Caco-2 (cell line): Measurements from ENCODE around the gene BBS7. TPM values are rescaled to one million over a fixed set of nuclear protein-coding genes. Genes with fewer than 3 reads are reported as not detected.

Source experiments
- BruUV-seq: library from RNA; stranded (reverse); fragments of 400-500 nt; replicated peaks from 2 replicates; lab custom pipeline; 2021; lab: Mats Ljungman, UMichigan
- CTCF ChIA-PET: fragments of 300-600 bp; sonication (Branson Sonifier 250); formaldehyde crosslinking; loops from one replicate; lab custom pipeline; 2022; ENCODE audit warnings: antibody characterized with exemption; lab: Charles Lee
- POLR2A ChIA-PET: fragments of 300-600 bp; sonication (Branson Sonifier 250); formaldehyde crosslinking; loops from one replicate; lab custom pipeline; 2022; ENCODE audit warnings: antibody characterized with exemption; lab: Charles Lee
- DNase-seq, 2 experiments: peaks; one replicate each; pipeline versions ENCODE4 v3.0.0 to v3.0.0-alpha.2; 2020 to 2022
- H3K27me3 ChIP-seq: replicated peaks from 2 replicates; pipeline ENCODE4 v1.6.0; 2011; ENCODE audit warnings: low read length; ENCODE audit not compliant: control insufficient read depth, insufficient read depth
- H3K36me3 ChIP-seq: 2 replicates; pipeline ENCODE4 v1.5.1; 2011; ENCODE audit warnings: low read length; ENCODE audit not compliant: control insufficient read depth, insufficient read depth
- H3K4me1 ChIP-seq: fragments of 250-450 bp; sonication (Bioruptor Pico); 2 replicates; pipeline ENCODE4 v1.5.1; 2020; ENCODE audit warnings: mild to moderate bottlenecking
- H3K4me3 ChIP-seq: 2 replicates; pipeline ENCODE4 v1.5.1; 2011; ENCODE audit warnings: low read depth, mild to moderate bottlenecking, control low read depth, low read length
- H3K9me3 ChIP-seq: fragments of 250-450 bp; sonication (Bioruptor Pico); 2 replicates; pipeline ENCODE4 v1.5.1; 2020; ENCODE audit warnings: mild to moderate bottlenecking, moderate library complexity
- H3K27ac Mint-ChIP-seq: one replicate; pipeline ENCODE4 v1.8.0; 2022; ENCODE audit warnings: mixed read lengths; ENCODE audit not compliant: unreplicated experiment
- H3K27me3 Mint-ChIP-seq: one replicate; pipeline ENCODE4 v1.8.0; 2022; ENCODE audit warnings: mixed read lengths; ENCODE audit not compliant: insufficient read depth, unreplicated experiment
- H3K36me3 Mint-ChIP-seq: one replicate; pipeline ENCODE4 v1.8.0; 2022; ENCODE audit warnings: mild to moderate bottlenecking, mixed read lengths; ENCODE audit not compliant: insufficient read depth, unreplicated experiment
- H3K4me1 Mint-ChIP-seq: one replicate; pipeline ENCODE4 v1.8.0; 2022; ENCODE audit warnings: low read depth, mixed read lengths; ENCODE audit not compliant: unreplicated experiment
- H3K4me3 Mint-ChIP-seq: one replicate; pipeline ENCODE4 v1.8.0; 2022; ENCODE audit warnings: mild to moderate bottlenecking, moderate library complexity, mixed read lengths; ENCODE audit not compliant: unreplicated experiment
- H3K9me3 Mint-ChIP-seq: one replicate; pipeline ENCODE4 v1.8.0; 2022; ENCODE audit warnings: mixed read lengths; ENCODE audit not compliant: unreplicated experiment
- CTCF ChIP-seq, 2 experiments: fragments of 200-600 bp in 1 of 2; IDR thresholded peaks; 1 replicate in 1 of 2; 2 replicates in 1 of 2; pipeline versions ENCODE4 v1.5.1 to v1.8.0; 2011 to 2022; ENCODE audit warnings: antibody characterized with exemption in 1 of 2, control low read depth in 1 of 2, inconsistent platforms in 1 of 2, low read depth in 1 of 2, low read length in 1 of 2, mild to moderate bottlenecking in 1 of 2, moderate library complexity in 1 of 2; ENCODE audit not compliant: insufficient read depth in 1 of 2, severe bottlenecking in 1 of 2, unreplicated experiment in 1 of 2
- intact Hi-C: fragments of 100-400 bp; cut with micrococcal nuclease; formaldehyde crosslinking; loops from one replicate; pipeline ENCODE4 v1.10.0; 2022; ENCODE audit not compliant: unreplicated experiment
- total RNA-seq: library from RNA; stranded (reverse); gene quantifications from 2 replicates; pipeline ENCODE4 v1.2.3, GENCODE V29; 2022

The BBS7 gene
- total RNA-seq, 1 experiment from 2014 or later = 17.1 TPM

GRCh38 chr4:121888134-121888533 is 17.9 kb upstream of the BBS7 start:
- no peak overlapping the region for H3K27ac Mint-ChIP-seq

GRCh38 chr4:121885115-121885514 is 14.8 kb upstream of the BBS7 start:
- H3K9me3 ChIP-seq = no peaks in the 10 kb centered on the region
- Mint-ChIP-seq H3K4me1 (no peaks in the 10 kb centered on the region), H3K9me3 (no peaks in the 10 kb centered on the region), H3K27ac (no peak overlapping the region), H3K4me3 (no peak overlapping the region), H3K27me3 (peaks cover 9% of the 10 kb centered on the region), H3K36me3 (no peaks in the 10 kb centered on the region)
- CTCF ChIA-PET = no interaction called here
- POLR2A ChIA-PET = no interaction called here
- intact Hi-C loops = no loop called here
- no peak for TF ChIP-seq CTCF (IDR thresholded peaks at IDR 0.05; ENCODE audit: insufficient read depth in 1 of 2, low read depth in 1 of 2, low read length in 1 of 2, severe bottlenecking in 1 of 2, unreplicated experiment in 1 of 2)
- H3K36me3 ChIP-seq = no peaks in the 10 kb centered on the region
- no TSS peak for BruUV-seq
- no peaks in the 10 kb centered on the region for H3K27me3 ChIP-seq
- H3K4me3 ChIP-seq = no peak overlapping the region
- H3K4me1 ChIP-seq = no peaks in the 10 kb centered on the region
- no peak for DNase-seq

More at GRCh38 chr4:121888134-121888533, 17.9 kb upstream of the BBS7 start:
- H3K36me3 ChIP-seq = no peaks in the 10 kb centered on the region
- CTCF ChIA-PET = no interaction called here
- H3K9me3 ChIP-seq = no peaks in the 10 kb centered on the region
- Mint-ChIP-seq H3K4me1 (no peaks in the 10 kb centered on the region), H3K36me3 (no peaks in the 10 kb centered on the region), H3K9me3 (no peaks in the 10 kb centered on the region), H3K4me3 (no peak overlapping the region), H3K27me3 (peaks cover 9% of the 10 kb centered on the region)
- no peak for TF ChIP-seq CTCF (IDR thresholded peaks at IDR 0.05; ENCODE audit: insufficient read depth in 1 of 2, low read depth in 1 of 2, low read length in 1 of 2, severe bottlenecking in 1 of 2, unreplicated experiment in 1 of 2)
- POLR2A ChIA-PET = no interaction called here
- H3K4me1 ChIP-seq = no peaks in the 10 kb centered on the region
- intact Hi-C loops = no loop called here
- DNase-seq = no peak
- H3K4me3 ChIP-seq = no peak overlapping the region
- BruUV-seq = no TSS peak
- H3K27me3 ChIP-seq = no peaks in the 10 kb centered on the region

- H3K4me3 ChIP-seq = no peak overlapping the region
- ChIA-PET POLR2A (no interaction called here), CTCF (no interaction called here)
- Mint-ChIP-seq H3K9me3 (no peaks in the 10 kb centered on the region), H3K4me3 (no peak overlapping the region), H3K36me3 (no peaks in the 10 kb centered on the region), H3K27me3 (peaks cover 6% of the 10 kb centered on the region), H3K4me1 (no peaks in the 10 kb centered on the region), H3K27ac (no peak overlapping the region)
- no peak for TF ChIP-seq CTCF (IDR thresholded peaks at IDR 0.05; ENCODE audit: insufficient read depth in 1 of 2, low read depth in 1 of 2, low read length in 1 of 2, severe bottlenecking in 1 of 2, unreplicated experiment in 1 of 2)
- H3K9me3 ChIP-seq = no peaks in the 10 kb centered on the region
- no TSS peak for BruUV-seq
- DNase-seq = no peak
- no peaks in the 10 kb centered on the region for H3K4me1 ChIP-seq
- intact Hi-C loops = no loop called here
- H3K27me3 ChIP-seq = no peaks in the 10 kb centered on the region
- no peaks in the 10 kb centered on the region for H3K36me3 ChIP-seq
Observed at GRCh38 chr4:121881158-121881557, 10.9 kb upstream of the BBS7 start.
